Caco-2 (cell line): ENCODE measurements around the gene EPHB3. TPM values are rescaled to one million over a fixed set of nuclear protein-coding genes. Genes with fewer than 3 reads are reported as not detected.

Source experiments
- BruUV-seq: library from RNA; stranded (reverse); fragments of 400-500 nt; replicated peaks from 2 replicates; lab custom pipeline; 2021; lab: Mats Ljungman, UMichigan
- CTCF ChIA-PET: fragments of 300-600 bp; sonication (Branson Sonifier 250); formaldehyde crosslinking; loops from one replicate; lab custom pipeline; 2022; ENCODE audit warnings: antibody characterized with exemption; lab: Charles Lee
- POLR2A ChIA-PET: fragments of 300-600 bp; sonication (Branson Sonifier 250); formaldehyde crosslinking; loops from one replicate; lab custom pipeline; 2022; ENCODE audit warnings: antibody characterized with exemption; lab: Charles Lee
- DNase-seq, 2 experiments: peaks; one replicate each; pipeline versions ENCODE4 v3.0.0 to v3.0.0-alpha.2; 2020 to 2022
- H3K27me3 ChIP-seq: replicated peaks from 2 replicates; pipeline ENCODE4 v1.6.0; 2011; ENCODE audit warnings: low read length; ENCODE audit not compliant: control insufficient read depth, insufficient read depth
- H3K36me3 ChIP-seq: 2 replicates; pipeline ENCODE4 v1.5.1; 2011; ENCODE audit warnings: low read length; ENCODE audit not compliant: control insufficient read depth, insufficient read depth
- H3K4me1 ChIP-seq: fragments of 250-450 bp; sonication (Bioruptor Pico); 2 replicates; pipeline ENCODE4 v1.5.1; 2020; ENCODE audit warnings: mild to moderate bottlenecking
- H3K4me3 ChIP-seq: 2 replicates; pipeline ENCODE4 v1.5.1; 2011; ENCODE audit warnings: low read depth, mild to moderate bottlenecking, control low read depth, low read length
- H3K9me3 ChIP-seq: fragments of 250-450 bp; sonication (Bioruptor Pico); 2 replicates; pipeline ENCODE4 v1.5.1; 2020; ENCODE audit warnings: mild to moderate bottlenecking, moderate library complexity
- H3K27ac Mint-ChIP-seq: one replicate; pipeline ENCODE4 v1.8.0; 2022; ENCODE audit warnings: mixed read lengths; ENCODE audit not compliant: unreplicated experiment
- H3K27me3 Mint-ChIP-seq: one replicate; pipeline ENCODE4 v1.8.0; 2022; ENCODE audit warnings: mixed read lengths; ENCODE audit not compliant: insufficient read depth, unreplicated experiment
- H3K36me3 Mint-ChIP-seq: one replicate; pipeline ENCODE4 v1.8.0; 2022; ENCODE audit warnings: mild to moderate bottlenecking, mixed read lengths; ENCODE audit not compliant: insufficient read depth, unreplicated experiment
- H3K4me1 Mint-ChIP-seq: one replicate; pipeline ENCODE4 v1.8.0; 2022; ENCODE audit warnings: low read depth, mixed read lengths; ENCODE audit not compliant: unreplicated experiment
- H3K4me3 Mint-ChIP-seq: one replicate; pipeline ENCODE4 v1.8.0; 2022; ENCODE audit warnings: mild to moderate bottlenecking, moderate library complexity, mixed read lengths; ENCODE audit not compliant: unreplicated experiment
- H3K9me3 Mint-ChIP-seq: one replicate; pipeline ENCODE4 v1.8.0; 2022; ENCODE audit warnings: mixed read lengths; ENCODE audit not compliant: unreplicated experiment
- CTCF ChIP-seq, 2 experiments: fragments of 200-600 bp in 1 of 2; IDR thresholded peaks; 1 replicate in 1 of 2; 2 replicates in 1 of 2; pipeline versions ENCODE4 v1.5.1 to v1.8.0; 2011 to 2022; ENCODE audit warnings: antibody characterized with exemption in 1 of 2, control low read depth in 1 of 2, inconsistent platforms in 1 of 2, low read depth in 1 of 2, low read length in 1 of 2, mild to moderate bottlenecking in 1 of 2, moderate library complexity in 1 of 2; ENCODE audit not compliant: insufficient read depth in 1 of 2, severe bottlenecking in 1 of 2, unreplicated experiment in 1 of 2
- intact Hi-C: fragments of 100-400 bp; cut with micrococcal nuclease; formaldehyde crosslinking; loops from one replicate; pipeline ENCODE4 v1.10.0; 2022; ENCODE audit not compliant: unreplicated experiment
- total RNA-seq: library from RNA; stranded (reverse); gene quantifications from 2 replicates; pipeline ENCODE4 v1.2.3, GENCODE V29; 2022

EPHB3 gene
- total RNA-seq, 1 experiment from 2014 or later, result 5.6 TPM

- H3K36me3 Mint-ChIP-seq, result no peaks in the 10 kb centered on the region
- Histone ChIP-seq H3K4me3 (no peak overlapping the region), H3K4me1 (no peaks in the 10 kb centered on the region), H3K27me3 (no peaks in the 10 kb centered on the region), H3K9me3 (no peaks in the 10 kb centered on the region), H3K36me3 (no peaks in the 10 kb centered on the region)
- ChIA-PET POLR2A (no interaction called here), CTCF (interaction anchor here (0.6 kb wide), 1 partner anchor 118 kb away, joined by 4 read pairs; no protein-coding TSS in a partner anchor)
- no peak for DNase-seq
- TF ChIP-seq CTCF (IDR thresholded peaks at IDR 0.05; ENCODE audit: insufficient read depth in 1 of 2, low read depth in 1 of 2, low read length in 1 of 2, severe bottlenecking in 1 of 2, unreplicated experiment in 1 of 2), result no peak
- no peaks in the 10 kb centered on the region for H3K27me3 Mint-ChIP-seq
- peaks cover 8% of the 10 kb centered on the region for H3K4me1 Mint-ChIP-seq
- intact Hi-C loops, result no loop called here
- H3K9me3 Mint-ChIP-seq, result no peaks in the 10 kb centered on the region
- no peak overlapping the region for H3K4me3 Mint-ChIP-seq
- H3K27ac Mint-ChIP-seq, result no peak overlapping the region
- no TSS peak for BruUV-seq
Measured at GRCh38 chr3:184626923-184627322, 65.3 kb downstream of the EPHB3 start.

- no peak overlapping the region for H3K4me3 Mint-ChIP-seq
- no peaks in the 10 kb centered on the region for H3K9me3 Mint-ChIP-seq
- Histone ChIP-seq H3K9me3 (no peaks in the 10 kb centered on the region), H3K27me3 (no peaks in the 10 kb centered on the region), H3K4me3 (no peak overlapping the region), H3K36me3 (no peaks in the 10 kb centered on the region), H3K4me1 (no peaks in the 10 kb centered on the region)
- no peak for TF ChIP-seq CTCF (IDR thresholded peaks at IDR 0.05; ENCODE audit: insufficient read depth in 1 of 2, low read depth in 1 of 2, low read length in 1 of 2, severe bottlenecking in 1 of 2, unreplicated experiment in 1 of 2)
- ChIA-PET CTCF (no interaction called here), POLR2A (no interaction called here)
- no peak overlapping the region for H3K27ac Mint-ChIP-seq
- no peak for DNase-seq
- intact Hi-C loops, result no loop called here
- H3K36me3 Mint-ChIP-seq, result no peaks in the 10 kb centered on the region
- peaks cover 16% of the 10 kb centered on the region for H3K4me1 Mint-ChIP-seq
- BruUV-seq, result no TSS peak
- no peaks in the 10 kb centered on the region for H3K27me3 Mint-ChIP-seq
Measured at GRCh38 chr3:184629555-184630160, 68.1 kb downstream of the EPHB3 start.

- no peaks in the 10 kb centered on the region for H3K4me1 ChIP-seq
- ChIA-PET POLR2A (no interaction called here), CTCF (interaction anchor here (1.0 kb wide), 1 partner anchor 70 kb away, joined by 3 read pairs; the partner anchor contains the start of gene EPHB3)
- no peaks in the 10 kb centered on the region for H3K27me3 ChIP-seq
- Mint-ChIP-seq H3K27ac (no peak overlapping the region), H3K36me3 (no peaks in the 10 kb centered on the region), H3K9me3 (no peaks in the 10 kb centered on the region), H3K27me3 (no peaks in the 10 kb centered on the region), H3K4me1 (peaks cover 16% of the 10 kb centered on the region), H3K4me3 (no peak overlapping the region)
- H3K36me3 ChIP-seq, result no peaks in the 10 kb centered on the region
- intact Hi-C loops, result no loop called here
- H3K9me3 ChIP-seq, result no peaks in the 10 kb centered on the region
- TF ChIP-seq CTCF (IDR thresholded peaks at IDR 0.05; ENCODE audit: insufficient read depth in 1 of 2, low read depth in 1 of 2, low read length in 1 of 2, severe bottlenecking in 1 of 2, unreplicated experiment in 1 of 2), result no peak
- DNase-seq, result no peak
- no TSS peak for BruUV-seq
- no peak overlapping the region for H3K4me3 ChIP-seq
Measured at GRCh38 chr3:184630861-184631471, 69.4 kb downstream of the EPHB3 start.
